Measurements from ENCODE around the gene OR2C3. TPM values are rescaled to one million over a fixed set of nuclear protein-coding genes. Genes with fewer than 3 reads are reported as not detected.

Gene OR2C3
- total and polyA plus RNA-seq, 2 of the 8 experiments (the other 6 are each of a cell fraction or from before 2014, with no cell fraction given): not detected

- TF ChIP-seq CHD7 (IDR thresholded peaks at IDR 0.05; ENCODE audit: insufficient replicate concordance, low read length) (no peak), KDM4A (IDR thresholded peaks at IDR 0.05; ENCODE audit: low read depth, low read length, severe bottlenecking) (no peak), JUN (IDR thresholded peaks at IDR 0.05; ENCODE audit: low read depth, low read length) (no peak), NANOG (IDR thresholded peaks at IDR 0.05; ENCODE audit: insufficient read depth, low read depth, low read length, poor library complexity, severe bottlenecking) (no peak)
These were observed 16.0 kb upstream of the OR2C3 start (continued) for GRCh38 chr1:247552231-247552630.

Measured in H1 (cell line).